ENCODE results near the gene IFT88. TPM values are rescaled to one million over a fixed set of nuclear protein-coding genes. Genes with fewer than 3 reads are reported as not detected.

IFT88 gene
- total RNA-seq, 1 donor from 2014 or later = 22.5 TPM

DNA sequence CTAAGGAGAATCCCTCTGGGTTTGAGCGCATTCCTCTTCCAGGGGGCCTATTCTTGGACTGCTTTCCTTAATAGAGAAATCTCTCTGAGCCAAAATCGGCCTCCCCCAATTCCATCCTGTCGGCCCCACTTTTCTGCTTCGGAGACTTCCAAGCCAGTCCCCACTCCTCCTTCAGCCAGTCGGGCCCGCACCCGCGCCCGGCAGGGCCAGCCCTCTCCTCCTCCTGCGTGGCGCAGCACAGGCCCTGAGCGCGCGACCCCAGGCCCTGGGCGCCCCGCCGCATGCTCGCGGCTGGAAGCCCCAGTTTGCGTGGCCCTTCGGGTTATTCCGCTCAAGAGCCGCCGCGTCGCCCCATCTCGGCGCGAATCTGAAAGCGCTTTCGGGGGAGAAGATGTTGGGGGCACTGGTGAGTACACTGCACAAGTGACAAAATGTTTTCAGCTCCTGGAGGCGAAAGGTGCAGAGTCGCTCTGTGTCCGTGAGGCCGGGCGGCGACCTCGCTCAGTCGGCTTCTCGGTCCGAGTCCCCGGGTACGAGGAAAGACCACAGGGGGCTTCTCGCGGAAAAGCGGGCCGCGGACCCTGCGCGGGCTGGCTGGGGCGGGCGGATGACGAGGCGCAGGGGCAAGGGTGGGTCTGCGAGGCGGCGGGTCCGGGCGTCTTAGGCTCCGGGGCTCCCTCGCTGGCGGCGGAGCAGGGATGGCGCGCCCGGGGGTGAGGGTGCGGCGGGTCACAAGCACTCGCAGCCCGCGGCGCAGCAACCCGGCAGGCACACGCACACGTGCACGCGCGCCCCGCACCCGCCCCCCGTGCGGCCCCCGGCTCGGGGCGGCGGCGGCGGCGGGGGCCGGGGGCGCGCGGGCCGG, 136.2 kb downstream of the IFT88 start, which contains the start of gene IL17D:
TSS of gene IL17D (plus strand) at position 785 of the 865 bp plus-strand sequence. CDS start 303 bp downstream, outside the sequence.
- Mint-ChIP-seq H3K27me3 (ENCODE audit: low read depth) (peaks cover 7% of the 10 kb centered on the region), H3K27ac (ENCODE audit: unreplicated experiment) (peak within 1 kb of the TSS; percentile 92), H3K4me1 (peaks cover 20% of the 10 kb centered on the region), H3K36me3 (ENCODE audit: low read depth) (peaks cover 7% of the 10 kb centered on the region), H3K4me3 (peak within 1 kb of the TSS; percentile 95), H3K9me3 (no peaks in the 10 kb centered on the region)
- DNase-seq (ENCODE audit: low read depth, low spot score) = peak; percentile 33
- TF ChIP-seq, protein P1, sequence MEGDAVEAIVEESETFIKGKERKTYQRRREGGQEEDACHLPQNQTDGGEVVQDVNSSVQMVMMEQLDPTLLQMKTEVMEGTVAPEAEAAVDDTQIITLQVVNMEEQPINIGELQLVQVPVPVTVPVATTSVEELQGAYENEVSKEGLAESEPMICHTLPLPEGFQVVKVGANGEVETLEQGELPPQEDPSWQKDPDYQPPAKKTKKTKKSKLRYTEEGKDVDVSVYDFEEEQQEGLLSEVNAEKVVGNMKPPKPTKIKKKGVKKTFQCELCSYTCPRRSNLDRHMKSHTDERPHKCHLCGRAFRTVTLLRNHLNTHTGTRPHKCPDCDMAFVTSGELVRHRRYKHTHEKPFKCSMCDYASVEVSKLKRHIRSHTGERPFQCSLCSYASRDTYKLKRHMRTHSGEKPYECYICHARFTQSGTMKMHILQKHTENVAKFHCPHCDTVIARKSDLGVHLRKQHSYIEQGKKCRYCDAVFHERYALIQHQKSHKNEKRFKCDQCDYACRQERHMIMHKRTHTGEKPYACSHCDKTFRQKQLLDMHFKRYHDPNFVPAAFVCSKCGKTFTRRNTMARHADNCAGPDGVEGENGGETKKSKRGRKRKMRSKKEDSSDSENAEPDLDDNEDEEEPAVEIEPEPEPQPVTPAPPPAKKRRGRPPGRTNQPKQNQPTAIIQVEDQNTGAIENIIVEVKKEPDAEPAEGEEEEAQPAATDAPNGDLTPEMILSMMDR (conservative IDR thresholded peaks at IDR 0.05) = no peak

DNA sequence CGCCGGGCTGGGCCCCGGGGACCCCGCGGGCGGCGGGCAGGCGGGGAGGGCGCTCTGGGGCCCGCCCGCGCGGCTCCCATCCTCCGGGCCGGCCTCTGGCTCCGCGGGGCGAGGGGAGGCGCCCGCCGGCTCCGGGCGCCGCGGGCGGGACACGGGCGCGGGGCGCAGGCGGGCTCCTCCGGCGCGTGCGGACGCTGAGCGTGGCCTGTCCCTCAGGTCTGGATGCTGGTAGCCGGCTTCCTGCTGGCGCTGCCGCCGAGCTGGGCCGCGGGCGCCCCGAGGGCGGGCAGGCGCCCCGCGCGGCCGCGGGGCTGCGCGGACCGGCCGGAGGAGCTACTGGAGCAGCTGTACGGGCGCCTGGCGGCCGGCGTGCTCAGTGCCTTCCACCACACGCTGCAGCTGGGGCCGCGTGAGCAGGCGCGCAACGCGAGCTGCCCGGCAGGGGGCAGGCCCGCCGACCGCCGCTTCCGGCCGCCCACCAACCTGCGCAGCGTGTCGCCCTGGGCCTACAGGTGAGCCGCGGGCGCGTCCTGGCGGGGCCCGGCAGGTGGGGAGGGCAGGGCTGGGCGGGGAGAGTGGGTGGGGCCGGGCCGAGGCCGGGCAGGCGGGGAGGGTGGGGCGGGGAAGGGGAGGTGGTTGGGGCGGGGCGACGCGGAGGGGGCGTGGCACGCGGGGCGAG, 137.0 kb downstream of the IFT88 start:
- Mint-ChIP-seq H3K27ac (ENCODE audit: unreplicated experiment) (no peak overlapping the region), H3K27me3 (ENCODE audit: low read depth) (peaks cover 7% of the 10 kb centered on the region), H3K4me3 (no peak overlapping the region), H3K4me1 (peaks cover 22% of the 10 kb centered on the region), H3K36me3 (ENCODE audit: low read depth) (peaks cover 7% of the 10 kb centered on the region), H3K9me3 (no peaks in the 10 kb centered on the region)
- peak; percentile 67 for DNase-seq (ENCODE audit: low read depth, low spot score)
- TF ChIP-seq, protein P1 (conservative IDR thresholded peaks at IDR 0.05) = peak; percentile 71

DNA sequence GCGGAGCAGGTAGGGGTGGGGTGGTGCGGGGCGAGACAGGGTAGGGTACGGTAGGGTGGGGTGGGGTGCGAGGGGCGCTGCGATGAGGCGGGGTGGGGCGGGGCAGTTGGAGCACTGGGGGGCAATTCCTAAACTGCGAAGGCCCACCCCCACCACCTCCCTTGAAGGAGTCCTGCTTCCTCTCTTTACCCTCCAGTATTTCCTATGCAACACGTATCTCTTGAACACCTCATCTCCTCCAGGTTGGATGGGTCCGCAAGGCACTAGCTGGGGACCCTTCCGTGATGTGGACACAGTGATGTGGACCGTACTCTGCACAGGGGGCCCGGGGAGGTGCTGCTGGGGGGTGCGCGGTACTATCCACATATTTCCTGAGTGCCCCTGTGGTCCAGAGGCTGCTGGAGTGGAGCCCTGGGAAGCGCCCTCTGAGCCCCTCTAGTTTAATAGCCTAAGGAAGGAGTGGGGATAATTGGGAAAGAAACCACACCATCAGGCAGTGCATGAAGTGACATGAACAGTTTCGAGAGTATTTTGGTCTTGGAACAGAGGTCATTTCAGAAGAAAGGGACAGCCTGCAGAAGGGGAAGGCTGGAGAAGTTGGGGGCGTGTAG, 137.6 kb downstream of the IFT88 start:
- TF ChIP-seq, protein P1 (conservative IDR thresholded peaks at IDR 0.05) = no peak
- peaks cover 28% of the 10 kb centered on the region for H3K4me1 Mint-ChIP-seq
- peak overlapping the region; percentile 88 for H3K4me3 Mint-ChIP-seq
- no peak for DNase-seq (ENCODE audit: low read depth, low spot score)
- H3K27ac Mint-ChIP-seq (ENCODE audit: unreplicated experiment) = no peak overlapping the region
- peaks cover 7% of the 10 kb centered on the region for H3K27me3 Mint-ChIP-seq (ENCODE audit: low read depth)
- no peaks in the 10 kb centered on the region for H3K9me3 Mint-ChIP-seq
- H3K36me3 Mint-ChIP-seq (ENCODE audit: low read depth) = peaks cover 7% of the 10 kb centered on the region

DNA sequence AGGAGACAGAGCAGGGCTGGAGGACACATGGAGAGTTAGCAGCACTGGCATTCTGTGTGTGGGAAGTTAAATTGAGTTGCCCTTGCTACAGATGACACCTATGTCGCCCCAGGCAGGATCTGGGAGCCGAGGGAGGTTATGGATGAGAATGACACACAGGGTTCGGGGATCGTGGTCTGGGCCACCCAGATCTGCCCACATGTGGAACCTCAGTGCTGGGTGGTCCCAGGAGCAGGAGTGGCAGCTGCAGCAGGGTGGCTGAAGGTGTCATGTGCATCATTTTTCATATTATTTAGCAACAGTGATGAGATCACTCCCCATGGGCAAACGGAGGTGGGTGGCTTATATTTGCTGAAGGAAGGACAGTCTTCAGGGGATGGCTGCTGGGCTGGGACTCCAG, 139.7 kb downstream of the IFT88 start:
- no peaks in the 10 kb centered on the region for H3K27me3 Mint-ChIP-seq (ENCODE audit: low read depth)
- no peak for DNase-seq (ENCODE audit: low read depth, low spot score)
- no peaks in the 10 kb centered on the region for H3K9me3 Mint-ChIP-seq
- H3K4me3 Mint-ChIP-seq = peak overlapping the region; percentile 83
- H3K36me3 Mint-ChIP-seq (ENCODE audit: low read depth) = no peaks in the 10 kb centered on the region
- TF ChIP-seq, protein P1 (conservative IDR thresholded peaks at IDR 0.05) = no peak
- peaks cover 33% of the 10 kb centered on the region for H3K4me1 Mint-ChIP-seq
- no peak overlapping the region for H3K27ac Mint-ChIP-seq (ENCODE audit: unreplicated experiment)

DNA sequence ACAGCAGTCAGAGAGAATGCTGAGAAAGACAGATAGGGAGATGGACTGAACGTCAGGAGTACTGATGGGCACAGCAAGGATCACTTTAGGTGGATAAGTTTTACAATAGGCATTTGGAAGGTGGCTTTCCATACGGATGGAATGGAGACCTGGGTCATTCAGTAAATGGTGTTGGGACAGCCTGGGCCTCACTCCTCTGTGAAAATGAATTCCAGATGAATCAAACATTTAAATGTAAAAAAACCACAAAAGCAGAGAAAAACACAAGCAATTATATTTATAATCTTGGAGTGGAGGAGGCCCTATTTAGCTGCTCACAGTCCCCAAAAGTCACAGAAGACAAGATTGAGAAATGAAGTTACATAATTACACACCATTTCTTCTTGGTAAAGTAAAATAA, 141.3 kb downstream of the IFT88 start:
- TF ChIP-seq, protein P1 (conservative IDR thresholded peaks at IDR 0.05) = no peak
- Mint-ChIP-seq H3K27me3 (ENCODE audit: low read depth) (peaks cover under 1% of the 10 kb centered on the region), H3K36me3 (ENCODE audit: low read depth) (no peaks in the 10 kb centered on the region), H3K4me3 (no peak overlapping the region), H3K27ac (ENCODE audit: unreplicated experiment) (no peak overlapping the region), H3K4me1 (peaks cover 38% of the 10 kb centered on the region), H3K9me3 (no peaks in the 10 kb centered on the region)
- DNase-seq (ENCODE audit: low read depth, low spot score) = no peak

Data from neural crest cell (in vitro differentiated cells).